Esophagus muscularis mucosa (tissue), 4 donors: Measurements from ENCODE around the gene POLR2B. TPM values are rescaled to one million over a fixed set of nuclear protein-coding genes. Genes with fewer than 3 reads are reported as not detected.

ENCODE experiments used
- DNase-seq: peaks from one replicate; pipeline ENCODE4 v3.0.0-alpha.2; 2017; ENCODE audit errors: extremely low spot score
- H3K27ac ChIP-seq, 4 donors: fragments of 200-600 bp; sonication (generic); replicated peaks in 1 of 4; 1 replicate in 3 of 4; 2 replicates in 1 of 4; pipeline ENCODE4 v1.5.1; 2016 to 2019; ENCODE audit warnings: mild to moderate bottlenecking in 1 of 4
- H3K27me3 ChIP-seq, 4 donors: fragments of 200-600 bp; sonication (generic); one replicate each; pipeline versions ENCODE4 v1.5.1 to v1.6.0; 2016 to 2019
- H3K36me3 ChIP-seq, 4 donors: fragments of 200-600 bp; sonication (generic); one replicate each; pipeline ENCODE4 v1.5.1; 2016 to 2019
- H3K4me1 ChIP-seq, 4 donors: fragments of 200-600 bp; sonication (generic); one replicate each; pipeline ENCODE4 v1.5.1; 2016 to 2019
- H3K4me3 ChIP-seq, 4 donors: fragments of 200-600 bp; sonication (generic); 1 replicate in 2 of 4; 2 replicates in 2 of 4; pipeline ENCODE4 v1.5.1; 2016 to 2019; ENCODE audit warnings: mild to moderate bottlenecking in 4 of 4, moderate library complexity in 1 of 4
- H3K9me3 ChIP-seq, 4 donors: fragments of 200-600 bp; sonication (generic); 1 replicate in 3 of 4; 2 replicates in 1 of 4; pipeline ENCODE4 v1.5.1; 2016 to 2019
- EP300 ChIP-seq: sonication (generic); formaldehyde crosslinking; IDR thresholded peaks from one replicate; pipeline ENCODE4 v1.6.1; 2017; ENCODE audit warnings: antibody characterized with exemption
- POLR2A ChIP-seq: fragments of 450-650 bp; IDR thresholded peaks from one replicate; pipeline ENCODE4 v1.6.1; 2017; ENCODE audit warnings: antibody characterized with exemption, moderate library complexity, mild to moderate bottlenecking, low read depth
- POLR2AphosphoS5 ChIP-seq, 2 donors: sonication (generic); formaldehyde crosslinking; IDR thresholded peaks; one replicate each; pipeline ENCODE4 v1.6.1; 2017; ENCODE audit warnings: antibody characterized with exemption in 2 of 2
- WGBS: methylation state at CpG from one replicate; pipeline ENCODE4 v1.1.5; 2018; 5-methylcytosine and 5-hydroxymethylcytosine counted together
- intact Hi-C: fragments of 100-400 bp; cut with DNase I; formaldehyde crosslinking; loops from one replicate; pipeline ENCODE4 v1.15.1; 2023
- total RNA-seq, 4 donors: library from RNA; depleted of rRNA; stranded (reverse); fragments of >200 nt; gene quantifications; one replicate each; pipeline versions ENCODE4 v1.1.0 to v1.2.1, GENCODE V29; 2016
- TF ChIP-seq, protein P1 (sequence below), 3 experiments: fragments of 200-600 bp in 2 of 3; fragments of 450-650 bp in 1 of 3; sonication (generic) in 2 of 3; IDR thresholded peaks; one replicate each; pipeline ENCODE4 v1.5.1; 2017 to 2019; ENCODE audit warnings: antibody characterized with exemption in 3 of 3, mild to moderate bottlenecking in 2 of 3, moderate library complexity in 1 of 3

POLR2B gene
- total RNA-seq, 4 donors from 2014 or later, result 58.3 to 95.7 (median 74.0) TPM

- intact Hi-C loops, result loop anchor here (5.0 kb wide), 1 partner anchor 47 kb away; no protein-coding TSS in a partner anchor
- no peaks in the 10 kb centered on the region for H3K9me3 ChIP-seq
- no peak for DNase-seq
- no peaks in the 10 kb centered on the region for H3K27me3 ChIP-seq
- H3K36me3 ChIP-seq, result peaks cover 8 to 33% (median 32%) of the 10 kb centered on the region in 4 donors
- peaks cover 0 to 10% (median 6%) of the 10 kb centered on the region in 4 donors for H3K4me1 ChIP-seq
- 73% methylated on average over 1 of the region's 1 CpG for WGBS
- TF ChIP-seq POLR2A (no peak), EP300 (no peak), POLR2AphosphoS5 (IDR thresholded peaks at IDR 0.05) (no peak)
- H3K27ac ChIP-seq, result no peak overlapping the region
- no peak overlapping the region for H3K4me3 ChIP-seq
Observed at GRCh38 chr4:56959100-56959499, 19.6 kb upstream of the POLR2B start.

DNA sequence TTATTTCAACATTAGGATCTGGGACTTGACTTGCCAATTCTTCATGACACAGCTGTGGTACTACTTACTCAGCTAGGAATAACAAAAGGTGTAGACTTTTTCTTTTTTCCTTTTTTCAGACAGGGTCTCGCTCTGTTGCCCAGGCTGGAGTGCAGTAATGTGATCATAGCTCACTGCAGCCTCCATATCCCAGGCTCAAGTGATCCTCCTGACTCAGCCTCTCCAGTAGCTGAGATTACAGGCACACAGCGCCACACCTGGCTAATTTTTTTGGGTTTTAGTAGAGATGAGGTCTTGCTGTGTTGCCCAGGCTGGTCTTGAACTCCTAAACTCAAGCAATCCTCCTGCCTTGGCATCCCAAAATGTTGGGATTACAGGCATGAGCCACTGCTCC, 17.6 kb upstream of the POLR2B start:
- peaks cover 24 to 53% (median 51%) of the 10 kb centered on the region in 4 donors for H3K36me3 ChIP-seq

GRCh38 chr4:56971383-56971782, 7.3 kb upstream of the POLR2B start:
- intact Hi-C loops, result no loop called here
- H3K9me3 ChIP-seq, result peaks cover 0 to 7% (median 0%) of the 10 kb centered on the region in 4 donors
- no peak overlapping the region for H3K4me3 ChIP-seq
- H3K27ac ChIP-seq, result no peak overlapping the region
- H3K27me3 ChIP-seq, result no peaks in the 10 kb centered on the region
- DNase-seq, result no peak
- no peak for TF ChIP-seq EP300
- TF ChIP-seq, protein P1, sequence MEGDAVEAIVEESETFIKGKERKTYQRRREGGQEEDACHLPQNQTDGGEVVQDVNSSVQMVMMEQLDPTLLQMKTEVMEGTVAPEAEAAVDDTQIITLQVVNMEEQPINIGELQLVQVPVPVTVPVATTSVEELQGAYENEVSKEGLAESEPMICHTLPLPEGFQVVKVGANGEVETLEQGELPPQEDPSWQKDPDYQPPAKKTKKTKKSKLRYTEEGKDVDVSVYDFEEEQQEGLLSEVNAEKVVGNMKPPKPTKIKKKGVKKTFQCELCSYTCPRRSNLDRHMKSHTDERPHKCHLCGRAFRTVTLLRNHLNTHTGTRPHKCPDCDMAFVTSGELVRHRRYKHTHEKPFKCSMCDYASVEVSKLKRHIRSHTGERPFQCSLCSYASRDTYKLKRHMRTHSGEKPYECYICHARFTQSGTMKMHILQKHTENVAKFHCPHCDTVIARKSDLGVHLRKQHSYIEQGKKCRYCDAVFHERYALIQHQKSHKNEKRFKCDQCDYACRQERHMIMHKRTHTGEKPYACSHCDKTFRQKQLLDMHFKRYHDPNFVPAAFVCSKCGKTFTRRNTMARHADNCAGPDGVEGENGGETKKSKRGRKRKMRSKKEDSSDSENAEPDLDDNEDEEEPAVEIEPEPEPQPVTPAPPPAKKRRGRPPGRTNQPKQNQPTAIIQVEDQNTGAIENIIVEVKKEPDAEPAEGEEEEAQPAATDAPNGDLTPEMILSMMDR (IDR thresholded peaks at IDR 0.05), result no peak
- no peak for TF ChIP-seq POLR2A
- TF ChIP-seq POLR2AphosphoS5 (IDR thresholded peaks at IDR 0.05), result no peak
- 89% methylated on average over 2 of the region's 2 CpGs for WGBS
- peaks cover 16 to 24% (median 22%) of the 10 kb centered on the region in 4 donors for H3K4me1 ChIP-seq
- peaks cover 30 to 87% (median 77%) of the 10 kb centered on the region in 4 donors for H3K36me3 ChIP-seq

More for the DNA sequence above, 17.6 kb upstream of the POLR2B start:
- whole genome bisulfite sequencing, result 100% methylated on average over 2 of the region's 2 CpGs
- H3K27ac ChIP-seq, result no peak overlapping the region
- intact Hi-C loops, result no loop called here
- no peak for DNase-seq
- H3K9me3 ChIP-seq, result no peaks in the 10 kb centered on the region
- H3K4me1 ChIP-seq, result peaks cover 0 to 10% (median 6%) of the 10 kb centered on the region in 4 donors
- no peaks in the 10 kb centered on the region for H3K27me3 ChIP-seq
- no peak for TF ChIP-seq EP300
- TF ChIP-seq, protein P1 (IDR thresholded peaks at IDR 0.05), result no peak
- H3K4me3 ChIP-seq, result no peak overlapping the region

GRCh38 chr4:56972389-56972788, 6.3 kb upstream of the POLR2B start:
- no peak overlapping the region for H3K27ac ChIP-seq
- no peak overlapping the region for H3K4me3 ChIP-seq
- peaks cover 20 to 77% (median 70%) of the 10 kb centered on the region in 4 donors for H3K36me3 ChIP-seq
- no peaks in the 10 kb centered on the region for H3K27me3 ChIP-seq
- peaks cover 16 to 30% (median 26%) of the 10 kb centered on the region in 4 donors for H3K4me1 ChIP-seq
- 90% methylated on average over 2 of the region's 2 CpGs for WGBS
- DNase-seq, result no peak
- intact Hi-C loops, result no loop called here
- H3K9me3 ChIP-seq, result peaks cover 0 to 7% (median 0%) of the 10 kb centered on the region in 4 donors
- no peak for TF ChIP-seq POLR2AphosphoS5 (IDR thresholded peaks at IDR 0.05)
- TF ChIP-seq, protein P1 (IDR thresholded peaks at IDR 0.05), result no peak
- TF ChIP-seq POLR2A, result no peak
- TF ChIP-seq EP300, result no peak

DNA sequence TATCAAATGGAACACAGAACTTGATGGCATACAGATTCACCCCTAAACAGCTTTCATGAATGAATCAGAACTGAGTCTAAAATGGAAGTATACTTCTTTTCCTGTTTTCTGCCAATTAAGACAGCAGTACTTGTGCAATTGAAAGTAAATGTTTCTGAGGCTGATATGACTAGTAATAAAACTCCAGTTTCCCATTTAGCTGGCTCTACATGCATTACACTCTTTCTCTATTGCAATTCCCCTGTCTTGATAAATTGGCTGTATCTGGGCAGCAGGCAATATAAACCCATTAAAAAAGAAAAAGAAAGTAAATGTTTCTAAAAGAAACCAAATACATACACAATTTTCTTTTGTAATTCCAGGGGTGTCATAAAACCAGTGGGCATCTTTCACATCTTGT, 5.9 kb upstream of the POLR2B start:
- H3K9me3 ChIP-seq, result peaks cover 0 to 7% (median 0%) of the 10 kb centered on the region in 4 donors
- H3K36me3 ChIP-seq, result peaks cover 20 to 73% (median 66%) of the 10 kb centered on the region in 4 donors
- DNase-seq, result no peak
- no peaks in the 10 kb centered on the region for H3K27me3 ChIP-seq
- peaks cover 16 to 30% (median 27%) of the 10 kb centered on the region in 4 donors for H3K4me1 ChIP-seq
- intact Hi-C loops, result no loop called here
- no peak overlapping the region for H3K4me3 ChIP-seq
- TF ChIP-seq EP300, result no peak
- no peak for TF ChIP-seq POLR2AphosphoS5 (IDR thresholded peaks at IDR 0.05)
- TF ChIP-seq POLR2A, result no peak
- TF ChIP-seq, protein P1 (IDR thresholded peaks at IDR 0.05), result no peak
- H3K27ac ChIP-seq, result no peak overlapping the region
